Gastroesophageal sphincter (tissue), 3 donors: ENCODE results near the gene RAB11FIP5.

Experiments
- CTCF ChIP-seq, 4 experiments: fragments of 200-600 bp in 2 of 4; fragments of 450-650 bp in 2 of 4; sonication (generic) in 1 of 4; IDR thresholded peaks; one replicate each; pipeline ENCODE4 v1.5.1; 2017 to 2019; ENCODE audit warnings: antibody characterized with exemption in 4 of 4, mild to moderate bottlenecking in 2 of 4, moderate library complexity in 2 of 4
- EP300 ChIP-seq: sonication (generic); formaldehyde crosslinking; IDR thresholded peaks from one replicate; pipeline ENCODE4 v1.6.1; 2017; ENCODE audit warnings: antibody characterized with exemption, mild to moderate bottlenecking
- POLR2A ChIP-seq, 2 donors: fragments of 450-650 bp; IDR thresholded peaks; one replicate each; pipeline ENCODE4 v1.6.1; 2017; ENCODE audit warnings: antibody characterized with exemption in 2 of 2, mild to moderate bottlenecking in 2 of 2, moderate library complexity in 1 of 2
- POLR2AphosphoS5 ChIP-seq: sonication (generic); formaldehyde crosslinking; IDR thresholded peaks from one replicate; pipeline ENCODE4 v1.6.1; 2017; ENCODE audit warnings: antibody characterized with exemption

DNA sequence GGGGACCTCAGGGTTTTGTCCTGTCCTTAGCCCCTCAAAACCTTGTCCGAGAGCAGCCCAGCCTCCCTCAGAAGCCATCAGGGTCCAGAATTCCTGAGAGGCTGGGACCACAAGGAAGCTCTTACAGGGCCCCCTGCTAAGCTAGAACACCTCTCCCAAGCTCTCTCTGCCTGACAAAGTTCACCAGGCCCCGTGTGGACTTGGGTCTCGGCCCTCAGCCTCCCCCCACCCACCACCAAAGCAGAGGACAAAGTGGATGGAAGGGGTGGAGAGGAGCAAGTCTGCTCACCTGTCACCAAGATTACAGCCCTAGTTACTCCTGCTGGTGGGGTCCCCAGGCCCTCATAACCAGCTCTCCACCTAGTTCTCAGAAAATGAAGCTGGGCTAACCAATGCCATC, 16.8 kb downstream of the RAB11FIP5 start:
- no peak for TF ChIP-seq POLR2A (IDR thresholded peaks at IDR 0.05)
- TF ChIP-seq CTCF (IDR thresholded peaks at IDR 0.05): no peak
- no peak for TF ChIP-seq POLR2AphosphoS5
- TF ChIP-seq EP300: no peak
